GM18909 (cell line): ENCODE data around the gene SEZ6.

Experiments used
- ATAC-seq: cut with Tn5 transposase; IDR thresholded peaks from one replicate; pipeline ENCODE4 v1.9.1; 2021; ENCODE audit warnings: mild to moderate bottlenecking; ENCODE audit not compliant: unreplicated experiment, poor library complexity

The SEZ6 gene

GRCh38 chr17:28978356-28978964 is 27.4 kb downstream of the SEZ6 start:
- no peak for ATAC-seq

- ATAC-seq: no peak
Observed at GRCh38 chr17:28977659-28978355, 28.0 kb downstream of the SEZ6 start.

GRCh38 chr17:28975646-28976045 is 30.2 kb downstream of the SEZ6 start:
- no peak for ATAC-seq

- ATAC-seq: no peak
Observed at GRCh38 chr17:28975031-28975430, 30.8 kb downstream of the SEZ6 start.

- ATAC-seq: no peak
Observed at GRCh38 chr17:28974451-28974850, 31.4 kb downstream of the SEZ6 start.

- ATAC-seq: no peak
Observed at GRCh38 chr17:28973425-28973824, 32.4 kb downstream of the SEZ6 start.

- ATAC-seq: no peak
Observed at GRCh38 chr17:28972437-28972836, 33.4 kb downstream of the SEZ6 start.

- ATAC-seq: no peak
Observed at GRCh38 chr17:28970879-28971278, 35.0 kb downstream of the SEZ6 start.

- ATAC-seq: no peak
Observed at GRCh38 chr17:28969706-28970393, 36.0 kb downstream of the SEZ6 start.

GRCh38 chr17:28968914-28969295 is 36.9 kb downstream of the SEZ6 start:
- ATAC-seq: no peak

- no peak for ATAC-seq
Observed at GRCh38 chr17:28968231-28968913, 37.5 kb downstream of the SEZ6 start.

GRCh38 chr17:28967221-28968135 is 38.4 kb downstream of the SEZ6 start:
- no peak for ATAC-seq

GRCh38 chr17:28963841-28964240 is 42.0 kb downstream of the SEZ6 start:
- no peak for ATAC-seq

- ATAC-seq: no peak
Observed at GRCh38 chr17:28963055-28963611, 42.7 kb downstream of the SEZ6 start.

GRCh38 chr17:28961391-28961790 is 44.4 kb downstream of the SEZ6 start:
- no peak for ATAC-seq

GRCh38 chr17:28960256-28961061 is 45.4 kb downstream of the SEZ6 start:
- no peak for ATAC-seq

GRCh38 chr17:28959471-28959871 is 46.4 kb downstream of the SEZ6 start:
- ATAC-seq: no peak

GRCh38 chr17:28958820-28959455 is 46.9 kb downstream of the SEZ6 start:
- ATAC-seq: no peak

- ATAC-seq: no peak
Observed at GRCh38 chr17:28957992-28958355, 47.9 kb downstream of the SEZ6 start.
